ENCODE measurements around the gene CDH4.

CDH4 gene

DNA sequence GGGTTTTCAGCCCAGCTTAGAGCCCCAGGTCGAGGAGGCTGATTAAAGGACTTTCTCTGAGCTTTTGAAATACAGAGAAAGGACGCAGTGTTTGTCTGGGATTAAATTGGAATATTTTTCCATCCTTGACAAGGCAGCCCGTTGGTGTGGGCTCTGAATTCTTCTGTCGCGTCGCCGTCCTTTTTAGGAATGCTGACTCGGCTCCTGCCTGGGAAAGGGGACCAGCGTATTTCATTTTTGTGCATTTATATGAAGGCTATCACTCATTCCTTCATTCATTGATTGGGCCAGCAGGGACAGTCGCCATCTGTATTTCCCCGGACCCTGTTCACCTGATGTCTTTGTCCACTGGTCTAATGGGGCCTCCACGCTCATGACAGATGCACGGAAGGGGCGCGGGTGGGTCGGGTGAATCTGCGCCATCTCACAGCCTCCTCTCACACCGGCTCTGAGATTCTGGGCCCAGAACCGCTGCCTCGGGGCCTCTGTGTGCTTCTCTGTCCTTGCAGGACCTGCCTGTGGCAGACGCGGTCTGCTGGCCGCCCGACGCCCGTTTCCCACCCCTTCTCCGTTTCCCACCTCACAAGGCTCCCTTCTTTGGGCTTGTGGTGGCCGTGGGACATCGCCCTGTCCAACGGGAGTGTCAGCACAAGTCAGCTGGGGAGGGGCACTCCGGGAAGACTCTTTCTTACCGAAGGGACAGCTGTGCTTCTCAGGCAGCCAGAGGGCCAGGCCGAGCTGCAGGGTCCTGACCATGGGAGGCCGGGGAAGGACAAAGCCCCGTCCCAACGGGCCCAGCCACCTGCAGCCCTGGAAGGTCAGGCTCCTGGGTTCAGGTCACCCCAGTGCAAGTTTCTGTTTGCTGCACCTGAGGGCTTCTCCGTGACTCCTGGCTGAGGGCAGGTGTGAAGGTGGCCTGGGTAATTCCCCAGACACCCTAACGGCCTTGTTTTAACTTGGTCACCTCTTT lies 656.3 kb downstream of the CDH4 start:
- DNase-seq (ENCODE audit: low read depth in 2 of 2) = no peak

DNA sequence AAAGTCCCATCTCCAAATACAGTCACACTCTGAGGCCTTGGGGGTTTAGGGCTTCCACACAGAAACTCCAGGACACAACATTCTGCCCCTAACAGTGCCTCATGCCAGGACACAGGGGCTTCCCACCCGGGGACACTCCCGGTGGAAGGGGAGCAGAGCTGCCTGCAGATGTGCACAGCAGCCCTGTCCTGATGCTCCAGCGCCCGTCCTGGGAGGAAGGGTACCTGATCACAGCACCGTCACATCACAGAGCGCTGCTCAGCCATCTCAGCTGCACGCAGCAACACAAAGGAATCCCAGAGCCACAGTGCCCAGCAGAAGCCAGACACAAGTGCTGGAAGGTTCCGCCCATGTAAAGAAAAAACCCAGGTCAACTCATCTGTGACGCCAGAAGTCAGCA lies 657.0 kb downstream of the CDH4 start:
- no peak for DNase-seq (ENCODE audit: low read depth in 2 of 2)

DNA sequence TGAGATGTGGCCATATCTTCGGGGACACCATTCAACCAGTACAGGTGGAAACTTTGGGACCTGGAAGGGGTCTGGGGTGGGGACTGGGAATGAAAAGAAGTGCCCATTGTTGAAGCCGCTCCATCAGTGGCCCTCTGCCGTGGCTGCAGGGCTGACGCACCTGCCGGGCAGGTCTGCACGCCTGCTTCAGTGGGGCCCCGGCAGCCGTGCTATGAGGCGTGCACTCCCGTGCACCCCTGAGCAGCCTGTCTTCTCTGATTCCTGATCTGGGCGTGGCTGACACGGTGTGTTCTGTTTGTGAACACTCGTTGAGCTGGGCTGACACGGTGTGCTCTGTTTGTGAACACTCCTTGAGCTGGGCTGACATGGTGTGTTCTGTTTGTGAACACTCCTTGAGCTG lies 657.8 kb downstream of the CDH4 start:
- no peak for DNase-seq (ENCODE audit: low read depth in 2 of 2)

DNA sequence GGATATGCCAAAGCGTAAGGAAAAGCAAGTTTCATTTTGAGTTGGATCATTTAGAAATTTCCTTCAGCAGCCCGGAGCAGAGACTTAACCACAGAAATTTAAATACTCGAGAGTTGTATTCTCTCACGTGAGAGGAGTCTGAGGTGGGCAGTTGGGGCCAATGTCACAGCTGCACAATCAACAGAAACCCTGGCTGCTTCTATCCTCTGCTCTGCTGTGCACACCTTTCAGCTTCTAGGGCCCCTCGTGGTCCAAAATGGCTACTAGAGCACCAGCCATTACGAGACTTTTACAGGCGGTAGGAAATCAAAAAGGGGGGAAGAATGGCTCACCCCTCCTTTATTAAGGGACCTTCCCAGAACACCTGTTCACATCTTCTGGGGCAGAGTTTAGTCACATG lies 659.8 kb downstream of the CDH4 start:
- DNase-seq (ENCODE audit: low read depth in 2 of 2) = no peak

DNA sequence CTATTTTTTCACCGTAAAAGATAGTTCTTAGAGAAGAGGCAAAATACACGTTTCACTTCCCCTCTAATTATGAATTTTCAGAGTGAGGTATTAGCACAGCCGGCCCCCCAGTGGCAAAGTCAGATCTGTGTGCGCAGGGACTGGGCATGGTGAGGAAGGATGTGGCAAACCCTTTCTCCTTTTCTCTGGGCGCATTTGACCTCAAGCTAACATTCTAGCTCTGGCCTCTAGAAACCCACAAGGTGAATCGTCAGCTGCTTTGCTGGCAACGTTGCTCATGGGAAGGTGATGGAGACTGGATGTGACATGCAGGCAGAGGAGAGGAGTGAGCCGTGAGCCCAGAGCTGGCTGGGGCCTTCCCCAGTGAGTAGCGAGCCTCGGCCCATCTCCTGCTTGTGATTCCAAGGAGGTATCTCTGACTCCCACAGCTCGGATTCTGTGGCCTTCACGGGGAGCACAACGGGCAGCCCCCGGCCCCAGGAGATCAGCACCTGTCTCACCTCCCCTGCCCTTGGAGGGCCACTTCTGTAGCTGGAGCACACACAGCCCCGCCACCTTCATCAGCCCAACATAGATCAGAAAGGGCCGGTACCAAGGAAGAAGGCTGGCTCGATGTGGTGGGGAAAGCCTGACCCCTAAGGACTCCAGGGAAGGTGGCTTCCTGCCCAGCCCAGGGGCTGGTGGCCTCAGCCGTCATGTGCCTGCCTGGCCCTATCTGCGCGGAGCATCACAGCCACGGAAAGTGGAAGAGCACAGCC lies 660.8 kb downstream of the CDH4 start:
- no peak for DNase-seq (ENCODE audit: low read depth in 2 of 2)

DNA sequence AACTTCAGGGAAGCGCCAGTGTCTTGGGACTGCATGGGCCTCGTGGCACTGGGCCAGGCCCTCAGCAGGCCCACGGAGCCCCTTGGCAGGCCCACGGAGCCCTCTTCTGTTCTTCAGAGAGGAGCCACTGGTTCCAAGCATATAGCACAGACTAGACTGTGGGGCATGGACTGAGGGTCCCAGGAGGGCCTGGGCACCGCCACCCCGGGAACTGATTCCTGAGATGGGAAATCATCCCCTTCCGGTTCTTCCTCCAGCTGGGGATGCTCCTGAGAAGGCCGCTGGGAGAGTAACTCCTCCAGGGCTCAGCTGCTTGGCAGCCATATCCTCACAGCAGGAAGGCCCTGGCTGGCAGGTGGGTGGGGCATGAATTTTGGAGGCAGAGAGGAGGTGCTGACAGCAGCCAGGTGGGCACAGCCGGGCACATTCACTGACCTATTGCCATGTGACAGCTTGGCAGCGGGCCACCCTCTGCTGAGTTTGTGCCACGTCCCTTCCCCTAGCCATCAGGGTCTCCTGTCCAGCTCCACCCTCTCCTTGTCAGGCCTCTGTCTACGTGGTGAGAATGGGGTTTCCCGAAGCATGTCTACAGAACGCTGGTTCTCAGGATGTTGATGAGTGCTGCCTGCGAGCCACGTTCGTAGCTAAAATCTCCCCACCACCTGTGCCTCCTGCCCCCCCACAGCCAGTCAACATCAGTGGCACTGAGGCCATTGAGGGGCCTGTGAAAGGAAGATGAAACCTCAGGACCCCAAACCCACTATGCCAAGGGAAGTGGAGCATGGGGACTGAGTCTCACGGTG lies 661.6 kb downstream of the CDH4 start:
- no peak for DNase-seq (ENCODE audit: low read depth in 2 of 2)

DNA sequence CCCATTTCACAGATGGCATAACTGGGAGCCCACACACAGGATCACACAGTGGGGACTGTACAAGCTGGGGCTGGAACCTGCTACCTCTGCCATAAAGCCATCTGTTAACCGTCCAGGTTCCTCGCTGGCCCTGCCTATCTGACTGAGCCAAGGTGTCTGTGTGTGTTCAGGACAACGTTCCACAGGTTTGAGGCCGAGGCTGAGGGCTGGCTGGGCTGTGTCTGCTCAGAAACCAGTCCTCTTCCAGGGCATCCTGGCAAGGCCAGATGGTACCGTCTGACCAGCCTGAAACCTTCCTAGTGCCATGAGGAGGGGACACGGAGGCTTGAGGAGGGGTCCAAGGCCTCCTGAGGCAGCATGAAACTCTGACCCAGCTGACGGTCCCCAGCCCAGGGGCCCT lies 663.0 kb downstream of the CDH4 start:
- DNase-seq (ENCODE audit: low read depth in 2 of 2) = no peak

DNA sequence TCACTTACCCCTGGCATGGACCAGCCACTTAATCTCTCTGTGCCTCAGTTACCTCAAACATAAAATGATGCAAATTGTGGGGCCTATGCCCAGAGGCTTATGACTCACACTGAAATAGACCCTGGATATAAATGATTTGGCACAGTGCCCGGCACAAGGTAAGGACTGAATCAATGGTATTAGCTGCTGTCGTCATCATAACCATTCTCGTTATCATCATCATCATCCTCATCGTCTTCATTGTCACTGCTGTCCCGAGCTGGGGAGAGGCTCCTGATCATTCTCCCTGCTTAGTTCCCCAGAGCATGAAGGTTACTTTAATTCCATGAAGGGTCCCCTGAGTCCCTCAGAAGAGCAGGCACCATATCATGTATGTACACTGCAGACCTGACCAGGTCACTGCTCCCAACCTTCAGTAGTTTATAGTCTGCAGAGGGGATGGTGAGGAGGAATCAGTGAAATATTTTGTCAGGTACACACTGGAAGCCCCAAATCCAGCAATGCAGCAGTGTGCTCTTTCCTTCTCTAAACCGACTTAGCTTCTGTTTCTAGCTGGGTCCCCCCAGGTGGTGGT lies 664.3 kb downstream of the CDH4 start:
- DNase-seq (ENCODE audit: low read depth in 2 of 2) = no peak

DNA sequence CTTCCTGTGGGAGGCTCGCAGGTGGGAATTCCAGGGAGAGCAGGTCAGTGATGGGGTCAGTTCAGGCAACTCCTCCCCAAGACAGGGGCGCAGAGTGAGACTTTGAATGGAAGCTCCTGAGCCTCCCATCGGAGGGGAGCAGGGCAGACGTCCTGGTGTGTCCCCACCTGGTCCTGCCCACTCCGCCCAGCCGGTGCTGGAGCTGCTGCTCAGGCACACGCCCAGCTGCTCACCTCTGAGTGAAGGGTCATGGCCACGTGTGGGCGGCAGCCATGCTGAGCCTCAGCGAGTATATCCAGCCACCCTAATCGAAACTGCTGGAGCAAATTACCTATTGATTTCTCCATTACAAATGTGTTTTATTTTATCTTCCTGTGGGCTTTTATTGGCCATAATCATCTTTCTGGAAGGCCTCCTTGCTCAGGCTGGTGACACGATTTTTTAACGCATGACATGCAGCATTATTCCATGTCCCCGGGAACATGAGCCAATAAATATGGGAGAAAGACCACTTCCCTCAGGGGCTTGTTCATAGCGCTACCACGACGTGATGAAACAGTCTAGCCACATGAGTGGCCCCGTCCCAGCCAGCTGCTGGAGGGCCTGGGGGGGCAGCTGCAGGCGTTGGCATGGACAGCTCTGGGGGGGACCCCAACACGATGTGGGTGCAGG lies 665.5 kb downstream of the CDH4 start:
- DNase-seq (ENCODE audit: low read depth in 2 of 2) = no peak

DNA sequence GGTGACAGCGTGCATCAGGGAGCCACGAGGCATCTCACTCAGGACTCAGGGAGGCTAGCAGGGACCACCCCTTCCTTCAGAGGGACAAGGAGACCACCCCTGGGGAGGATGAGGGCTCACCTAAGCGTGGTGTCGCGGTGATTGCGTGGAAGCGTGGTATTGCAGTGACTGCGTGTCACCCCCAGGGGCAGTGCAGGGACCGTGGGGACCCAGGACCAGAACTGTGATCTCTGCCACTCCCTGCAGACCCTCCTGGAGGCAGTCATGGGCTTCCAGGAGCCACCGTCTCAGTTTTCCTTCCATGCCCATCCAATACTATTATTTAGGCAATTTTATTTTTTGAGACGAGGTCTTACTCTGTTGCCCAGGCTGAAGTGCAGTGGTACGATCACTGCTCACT lies 666.5 kb downstream of the CDH4 start:
- no peak for DNase-seq (ENCODE audit: low read depth in 2 of 2)

DNA sequence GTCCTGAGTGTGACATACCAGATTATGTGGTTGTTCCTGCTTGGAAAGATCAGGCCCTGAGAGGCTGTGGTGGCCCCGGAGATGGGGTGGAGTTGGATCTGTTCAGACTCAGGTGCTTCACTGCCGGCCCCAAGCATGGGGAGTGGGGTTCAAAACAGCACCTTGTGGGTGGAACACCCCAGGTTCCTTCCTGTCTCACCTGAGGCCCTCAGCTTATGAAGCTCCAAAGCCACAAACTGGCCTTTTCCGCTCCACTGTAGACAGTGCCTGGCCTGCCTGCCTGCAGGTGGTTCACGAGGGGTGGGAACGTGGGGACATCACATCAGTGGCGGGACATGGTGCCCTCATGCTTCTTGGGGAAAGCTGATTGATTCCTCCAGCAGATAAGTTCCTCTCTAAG lies 667.2 kb downstream of the CDH4 start:
- DNase-seq (ENCODE audit: low read depth in 2 of 2) = no peak

DNA sequence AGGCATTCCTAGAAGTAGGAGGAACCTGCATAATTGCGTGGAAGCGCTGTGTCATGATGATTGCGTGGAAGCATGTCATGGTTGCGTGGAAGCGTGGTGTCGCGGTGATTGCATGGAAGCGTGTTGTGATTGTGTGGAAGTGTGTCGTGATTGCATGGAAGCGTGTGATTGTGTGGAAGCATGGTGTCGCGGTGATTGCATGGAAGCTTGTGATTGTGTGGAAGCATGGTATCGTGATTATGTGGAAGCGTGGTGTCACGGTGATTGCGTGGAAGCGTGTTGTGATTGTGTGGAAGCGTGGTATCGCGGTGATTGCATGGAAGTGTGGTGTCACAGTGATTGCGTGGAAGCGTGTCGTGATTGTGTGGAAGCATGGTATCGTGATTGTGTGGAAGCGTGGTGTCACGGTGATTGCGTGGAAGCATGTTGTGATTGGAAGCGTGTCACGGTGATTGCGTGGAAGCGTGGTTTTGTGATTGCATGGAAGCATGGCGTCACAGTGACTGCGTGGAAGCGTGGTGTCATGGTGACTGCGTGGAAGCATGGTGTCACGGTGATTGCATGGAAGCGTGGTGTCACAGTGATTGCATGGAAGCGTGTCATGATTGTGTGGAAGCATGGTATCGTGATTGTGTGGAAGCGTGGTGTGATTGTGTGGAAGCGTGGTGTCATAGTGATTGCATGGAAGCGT lies 667.8 kb downstream of the CDH4 start:
- DNase-seq (ENCODE audit: low read depth in 2 of 2) = no peak

DNA sequence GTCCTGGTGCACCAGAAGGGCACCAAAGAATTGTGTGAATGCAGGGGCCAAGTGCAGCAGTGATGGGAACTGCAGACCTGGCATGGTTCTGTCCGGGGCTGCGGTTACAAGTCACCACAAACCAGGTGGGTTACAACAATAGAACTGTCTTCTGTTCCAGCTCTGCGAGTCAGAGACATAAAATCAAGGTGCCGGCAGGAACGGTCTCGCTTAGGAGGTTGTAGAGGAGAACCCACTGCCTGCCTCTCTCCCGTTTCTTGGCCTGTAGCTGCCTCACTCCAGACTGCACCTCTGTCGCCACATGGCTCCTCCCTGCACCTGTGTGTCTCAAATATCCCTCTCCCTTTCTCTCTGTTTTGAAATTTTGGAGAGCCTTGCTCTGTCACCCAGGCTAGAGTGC lies 670.4 kb downstream of the CDH4 start:
- no peak for DNase-seq (ENCODE audit: low read depth in 2 of 2)

DNA sequence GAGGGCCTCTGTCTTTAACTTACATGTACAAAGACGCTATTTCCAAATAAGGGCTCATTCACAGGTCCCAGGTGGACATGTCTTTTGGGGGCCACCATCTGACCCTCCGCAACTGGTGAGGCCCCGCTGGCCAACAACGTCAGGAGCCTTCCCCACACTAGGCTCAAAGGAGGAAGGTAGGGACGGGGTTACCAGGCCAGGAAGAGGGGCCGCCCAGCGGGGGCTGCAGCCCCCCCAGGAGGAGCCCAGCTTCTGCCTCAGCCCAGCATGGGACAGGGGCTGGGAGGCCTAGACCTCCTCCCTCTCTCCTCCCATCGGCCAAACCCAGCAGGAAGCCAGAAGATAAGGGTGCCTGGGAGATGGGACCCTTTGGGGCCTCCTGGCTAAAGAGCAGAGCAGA lies 670.9 kb downstream of the CDH4 start:
- DNase-seq (ENCODE audit: low read depth in 2 of 2) = no peak

DNA sequence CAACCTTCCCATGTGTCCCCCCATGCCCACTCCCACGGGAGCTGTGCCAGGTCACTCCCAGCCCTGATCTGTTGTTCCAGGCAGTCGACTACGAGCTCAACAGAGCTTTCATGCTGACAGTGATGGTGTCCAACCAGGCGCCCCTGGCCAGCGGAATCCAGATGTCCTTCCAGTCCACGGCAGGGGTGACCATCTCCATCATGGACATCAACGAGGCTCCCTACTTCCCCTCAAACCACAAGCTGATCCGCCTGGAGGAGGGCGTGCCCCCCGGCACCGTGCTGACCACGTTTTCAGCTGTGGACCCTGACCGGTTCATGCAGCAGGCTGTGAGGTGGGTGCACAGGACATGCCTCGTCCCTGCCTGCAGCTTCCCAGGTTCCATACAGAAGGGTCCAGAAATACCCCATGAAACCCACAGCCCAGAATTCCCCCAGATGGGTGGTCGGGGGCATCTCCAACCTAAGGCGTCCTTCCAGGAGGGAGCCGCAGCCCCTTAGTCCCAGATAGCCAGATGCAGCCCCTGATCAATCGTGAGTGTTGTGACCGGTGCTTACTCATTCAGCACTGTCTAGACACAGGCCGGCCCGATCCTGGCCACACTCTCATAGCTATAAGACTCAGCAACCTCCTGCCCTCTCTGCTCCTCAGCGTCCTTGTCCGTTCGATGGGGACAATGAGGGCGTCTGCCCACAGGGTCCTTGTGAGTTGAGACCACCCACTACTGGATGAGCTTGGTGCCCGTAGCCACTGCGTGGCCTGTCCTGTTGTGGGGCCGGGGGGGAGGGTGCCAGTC lies 671.5 kb downstream of the CDH4 start:
- no peak for DNase-seq (ENCODE audit: low read depth in 2 of 2)

DNA sequence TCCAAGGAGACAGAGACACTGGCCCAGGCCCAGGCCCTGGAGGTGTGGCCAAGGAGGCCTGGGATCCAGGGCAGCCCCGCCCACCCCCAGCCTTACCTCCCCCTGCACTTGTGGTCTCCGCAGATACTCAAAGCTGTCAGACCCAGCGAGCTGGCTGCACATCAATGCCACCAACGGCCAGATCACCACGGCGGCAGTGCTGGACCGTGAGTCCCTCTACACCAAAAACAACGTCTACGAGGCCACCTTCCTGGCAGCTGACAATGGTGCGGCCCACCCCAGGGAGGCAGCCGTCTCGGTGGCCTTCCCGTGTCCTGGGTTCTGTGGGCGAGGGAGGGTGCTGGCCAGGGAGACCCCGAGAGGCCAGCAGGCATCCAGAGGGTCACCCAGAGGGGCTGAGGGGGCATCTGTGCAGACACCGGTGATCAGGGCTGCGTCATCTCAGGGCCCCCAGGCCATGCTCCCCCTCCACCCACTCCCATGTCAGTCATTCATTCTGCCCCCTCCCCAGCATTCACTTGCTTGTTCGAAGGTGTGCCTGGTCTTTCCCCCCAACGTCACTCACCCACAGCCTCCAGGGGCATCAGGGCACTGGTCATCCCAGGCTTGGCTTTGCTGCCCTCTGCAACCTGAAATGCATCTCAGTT lies 672.3 kb downstream of the CDH4 start:
- no peak for DNase-seq (ENCODE audit: low read depth in 2 of 2)

DNA sequence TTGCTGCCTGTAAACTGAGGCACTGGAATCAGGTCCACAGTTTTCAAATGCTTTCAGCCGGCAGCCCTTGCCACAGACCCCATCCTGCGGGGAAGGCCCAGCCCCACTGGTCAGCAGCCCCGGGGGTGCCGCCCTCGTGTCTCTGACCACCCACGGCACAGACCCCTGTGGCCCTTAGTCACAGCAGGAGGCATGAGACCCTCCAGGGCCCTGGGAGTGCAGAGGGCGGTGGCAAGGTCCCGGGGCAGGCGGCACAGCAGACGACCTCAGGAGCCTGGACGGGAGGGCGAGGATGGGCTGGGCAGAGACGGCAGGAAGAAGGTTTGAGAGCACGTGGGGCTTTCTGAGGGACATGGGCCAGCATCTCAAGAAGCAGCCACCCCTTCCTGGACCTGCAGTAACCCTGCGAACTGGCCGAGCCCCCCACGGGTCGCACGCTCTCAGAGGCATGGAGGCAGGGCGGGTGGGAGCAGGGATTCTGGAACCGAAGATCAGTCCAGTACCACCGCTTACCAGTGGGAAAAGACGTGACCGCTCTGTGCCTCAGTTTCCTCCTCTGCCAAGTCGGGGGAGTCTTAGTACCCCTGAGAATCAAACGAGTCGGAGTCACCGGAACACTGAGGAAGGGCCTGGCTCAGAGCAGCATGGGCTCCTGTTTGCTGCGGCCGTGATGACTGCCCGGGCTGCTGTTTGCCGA lies 672.9 kb downstream of the CDH4 start:
- DNase-seq (ENCODE audit: low read depth in 2 of 2) = no peak

DNA sequence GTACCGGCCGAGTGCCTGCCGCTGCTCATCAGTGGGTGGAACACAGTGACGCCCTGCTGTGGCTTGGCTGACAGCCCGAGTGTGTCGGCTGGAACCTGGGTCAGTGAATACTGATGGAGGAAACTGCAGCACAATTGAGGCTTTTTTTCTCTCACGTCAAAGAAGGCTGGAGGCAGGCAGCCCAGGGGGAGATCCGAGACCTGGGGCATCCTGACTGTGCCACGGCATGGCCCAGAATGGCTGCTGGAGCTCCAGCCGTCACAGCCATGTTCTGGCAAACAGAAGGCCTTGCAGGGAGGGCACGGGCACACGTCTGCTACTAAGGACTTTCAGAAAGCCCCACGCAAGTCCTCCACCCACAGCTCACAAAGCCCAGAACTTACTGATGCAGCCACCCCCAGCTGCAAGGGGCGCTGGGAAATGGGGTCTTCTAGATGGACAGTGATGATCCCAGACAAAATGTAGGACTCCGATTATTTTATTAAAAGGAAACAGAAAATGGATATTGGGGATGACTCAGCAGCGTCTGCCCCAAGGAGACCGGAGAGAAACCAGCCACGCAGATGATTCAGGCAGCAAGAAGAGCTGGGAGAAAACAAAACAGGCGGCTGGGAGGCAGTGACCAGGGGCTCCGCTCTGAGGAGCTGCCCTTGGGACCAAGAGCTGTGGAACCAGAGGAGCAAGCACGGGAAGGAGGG lies 673.6 kb downstream of the CDH4 start:
- DNase-seq (ENCODE audit: low read depth in 2 of 2) = no peak
